HL-60 (cell line): Measurements from ENCODE around the gene TMOD1.

ENCODE experiments used
- CTCF ChIP-seq: IDR thresholded peaks from one replicate; pipeline ENCODE4 v1.5.1; 2011; ENCODE audit warnings: low read length, control low read depth, inconsistent platforms; ENCODE audit not compliant: insufficient read depth
- GABPA ChIP-seq: IDR thresholded peaks from 2 replicates; pipeline ENCODE4 v1.6.1; 2012; ENCODE audit warnings: low read depth
- POLR2AphosphoS5 ChIP-seq: IDR thresholded peaks from 2 replicates; pipeline ENCODE4 v1.6.1; 2012; ENCODE audit warnings: low read depth
- SPI1 ChIP-seq: IDR thresholded peaks from 2 replicates; pipeline ENCODE4 v1.6.1; 2012; ENCODE audit warnings: low read depth, mild to moderate bottlenecking, borderline replicate concordance
- TF ChIP-seq, protein P1 (sequence below): IDR thresholded peaks from 2 replicates; pipeline ENCODE4 v1.6.1; 2012; ENCODE audit warnings: low read depth; ENCODE audit not compliant: insufficient replicate concordance

GRCh38 chr9:97561501-97561900 is 60.0 kb downstream of the TMOD1 start:
- TF ChIP-seq CTCF (no peak), POLR2AphosphoS5 (no peak), GABPA (no peak), SPI1 (peak; percentile 51; the same call in 1 of the 2 replicates)
- TF ChIP-seq, protein P1, sequence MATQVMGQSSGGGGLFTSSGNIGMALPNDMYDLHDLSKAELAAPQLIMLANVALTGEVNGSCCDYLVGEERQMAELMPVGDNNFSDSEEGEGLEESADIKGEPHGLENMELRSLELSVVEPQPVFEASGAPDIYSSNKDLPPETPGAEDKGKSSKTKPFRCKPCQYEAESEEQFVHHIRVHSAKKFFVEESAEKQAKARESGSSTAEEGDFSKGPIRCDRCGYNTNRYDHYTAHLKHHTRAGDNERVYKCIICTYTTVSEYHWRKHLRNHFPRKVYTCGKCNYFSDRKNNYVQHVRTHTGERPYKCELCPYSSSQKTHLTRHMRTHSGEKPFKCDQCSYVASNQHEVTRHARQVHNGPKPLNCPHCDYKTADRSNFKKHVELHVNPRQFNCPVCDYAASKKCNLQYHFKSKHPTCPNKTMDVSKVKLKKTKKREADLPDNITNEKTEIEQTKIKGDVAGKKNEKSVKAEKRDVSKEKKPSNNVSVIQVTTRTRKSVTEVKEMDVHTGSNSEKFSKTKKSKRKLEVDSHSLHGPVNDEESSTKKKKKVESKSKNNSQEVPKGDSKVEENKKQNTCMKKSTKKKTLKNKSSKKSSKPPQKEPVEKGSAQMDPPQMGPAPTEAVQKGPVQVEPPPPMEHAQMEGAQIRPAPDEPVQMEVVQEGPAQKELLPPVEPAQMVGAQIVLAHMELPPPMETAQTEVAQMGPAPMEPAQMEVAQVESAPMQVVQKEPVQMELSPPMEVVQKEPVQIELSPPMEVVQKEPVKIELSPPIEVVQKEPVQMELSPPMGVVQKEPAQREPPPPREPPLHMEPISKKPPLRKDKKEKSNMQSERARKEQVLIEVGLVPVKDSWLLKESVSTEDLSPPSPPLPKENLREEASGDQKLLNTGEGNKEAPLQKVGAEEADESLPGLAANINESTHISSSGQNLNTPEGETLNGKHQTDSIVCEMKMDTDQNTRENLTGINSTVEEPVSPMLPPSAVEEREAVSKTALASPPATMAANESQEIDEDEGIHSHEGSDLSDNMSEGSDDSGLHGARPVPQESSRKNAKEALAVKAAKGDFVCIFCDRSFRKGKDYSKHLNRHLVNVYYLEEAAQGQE = no peak
